Measurements from ENCODE around the gene PPP4R2.

The PPP4R2 gene

DNA sequence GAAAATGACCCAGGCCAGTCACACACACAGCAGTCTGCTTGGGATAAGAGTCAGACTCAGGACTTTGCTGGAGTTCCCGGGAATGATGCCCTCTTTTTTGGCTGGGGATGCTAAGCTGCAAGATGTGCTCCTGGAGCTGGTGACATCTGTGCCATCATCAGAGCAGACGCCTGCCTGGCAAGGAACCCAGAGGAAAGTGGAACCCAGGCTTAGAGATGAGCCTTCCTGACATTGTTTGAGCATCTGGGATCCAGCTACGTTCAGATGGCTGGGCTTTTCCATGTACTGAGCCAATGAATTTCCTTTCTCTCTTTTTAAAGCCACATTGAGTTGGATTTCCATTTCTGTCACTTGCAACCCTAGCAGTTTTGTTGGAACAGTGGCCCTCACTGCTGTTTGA lies 118.1 kb downstream of the PPP4R2 start:
- DNase-seq (ENCODE audit: low read depth, low spot score), result no peak

DNA sequence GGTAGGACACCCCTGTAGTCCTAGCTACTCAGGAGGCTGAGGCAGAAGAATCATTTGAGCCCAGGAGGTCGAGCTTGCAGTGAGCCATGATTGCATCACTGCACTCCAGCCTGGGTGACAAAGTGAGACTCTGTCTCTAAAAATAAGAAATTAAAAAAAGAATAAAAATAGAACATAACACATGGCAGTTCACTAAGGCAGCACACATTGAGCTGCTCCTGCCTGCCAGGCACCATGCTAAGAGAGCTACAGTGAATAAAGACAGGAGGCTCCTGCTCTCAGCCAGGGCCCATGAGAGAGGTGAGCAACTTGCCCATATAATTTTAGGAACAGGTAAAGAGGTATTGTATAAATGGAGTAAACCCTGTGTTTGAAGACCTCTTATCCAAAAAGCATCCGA lies 119.2 kb downstream of the PPP4R2 start:
- DNase-seq (ENCODE audit: low read depth, low spot score), result no peak
